NCI-H460 (cell line): Measurements from ENCODE around the gene PCDH15. TPM values are rescaled to one million over a fixed set of nuclear protein-coding genes. Genes with fewer than 3 reads are reported as not detected.

ENCODE experiments used
- DNase-seq: peaks from one replicate; pipeline ENCODE4 v3.0.0-alpha.2; 2016; ENCODE audit warnings: low read depth; ENCODE audit errors: extremely low read depth
- small RNA-seq, 2 experiments: library from RNA; depleted of rRNA; stranded (forward); fragments of <200 nt; gene quantifications; one replicate each; pipeline ENCODE3, GENCODE V24; 2014
- total RNA-seq: library from RNA; depleted of rRNA; stranded (reverse); fragments of >200 nt; shearing (Covaris generic); gene quantifications from 2 replicates; pipeline ENCODE4 v1.2.3, GENCODE V29; 2014

PCDH15 gene
- total RNA-seq, 1 experiment from 2014 or later: 0.57 TPM

- DNase-seq: no peak
These were observed 1035.7 kb downstream of the PCDH15 start for GRCh38 chr10:53765311-53765710.

DNA sequence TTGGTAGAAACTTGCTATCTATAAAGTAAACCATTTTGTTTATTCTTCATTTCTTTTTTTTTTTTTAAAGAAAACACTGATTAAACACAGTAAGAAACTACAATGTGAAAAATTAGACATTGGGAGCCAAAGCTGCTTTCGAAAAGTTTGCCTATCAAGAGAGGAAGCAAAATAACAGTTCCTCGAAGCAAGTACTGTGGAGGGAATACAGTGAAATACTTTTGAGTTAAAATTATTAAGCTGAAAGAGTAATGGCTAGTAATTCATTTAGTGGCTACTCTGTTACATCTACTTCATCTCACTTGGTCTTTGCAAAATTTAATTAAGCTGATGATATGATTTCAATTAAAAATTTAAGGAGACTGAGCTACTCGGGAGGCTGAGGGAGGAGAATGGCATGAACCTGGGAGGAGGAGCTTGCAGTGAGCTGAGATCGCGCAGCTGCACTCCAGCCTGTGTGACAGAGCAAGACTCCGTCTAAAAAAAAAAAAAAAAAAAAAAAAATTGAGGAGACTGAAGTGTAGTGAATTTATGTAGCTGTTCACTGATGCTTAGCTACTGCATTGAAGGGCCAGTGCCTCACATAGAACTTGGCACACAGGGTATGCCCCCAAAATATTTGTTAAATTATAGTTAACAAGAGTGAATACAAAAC is 1046.3 kb downstream of the PCDH15 start:
- peak; percentile 3 for DNase-seq

Small RNAs within 50 kb of the gene (small RNA-seq; reads per million reads assigned to genes)
- gene AL365496.1 (0 reads per million in 2 experiments), gene MIR548F1 (0.64 to 19.3 reads per million in 2 experiments), gene RNU6-687P (0 reads per million in 2 experiments)
